ENCODE measurements around the gene TNFRSF21.

The TNFRSF21 gene

GRCh38 chr6:47221565-47221964, 88.1 kb downstream of the TNFRSF21 start:
- DNase-seq (ENCODE audit: low read depth) = no peak

GRCh38 chr6:47209632-47210031, 100.1 kb downstream of the TNFRSF21 start:
- DNase-seq (ENCODE audit: low read depth) = no peak

- no peak for DNase-seq (ENCODE audit: low read depth)
These were observed 102.4 kb downstream of the TNFRSF21 start for GRCh38 chr6:47207261-47207660.

DNA sequence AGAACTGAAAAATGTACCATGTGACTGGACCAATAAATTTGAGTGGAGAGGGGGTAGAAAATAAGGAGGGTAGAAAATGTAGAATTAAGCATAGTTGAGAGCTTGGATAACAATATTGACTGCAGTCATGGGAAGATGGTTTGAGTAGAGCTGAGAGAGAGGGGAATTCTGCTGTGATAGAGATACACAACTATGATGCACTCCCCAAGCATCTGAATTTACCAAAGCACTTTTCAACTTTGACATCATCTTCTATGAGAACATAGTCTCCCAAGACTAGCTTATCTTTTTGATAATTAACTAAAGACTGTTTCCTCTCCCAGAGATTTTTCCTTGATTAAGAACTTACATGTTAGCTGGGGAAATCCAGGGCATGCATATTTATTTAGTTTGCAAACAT, 103.1 kb downstream of the TNFRSF21 start:
- no peak for DNase-seq (ENCODE audit: low read depth)

DNA sequence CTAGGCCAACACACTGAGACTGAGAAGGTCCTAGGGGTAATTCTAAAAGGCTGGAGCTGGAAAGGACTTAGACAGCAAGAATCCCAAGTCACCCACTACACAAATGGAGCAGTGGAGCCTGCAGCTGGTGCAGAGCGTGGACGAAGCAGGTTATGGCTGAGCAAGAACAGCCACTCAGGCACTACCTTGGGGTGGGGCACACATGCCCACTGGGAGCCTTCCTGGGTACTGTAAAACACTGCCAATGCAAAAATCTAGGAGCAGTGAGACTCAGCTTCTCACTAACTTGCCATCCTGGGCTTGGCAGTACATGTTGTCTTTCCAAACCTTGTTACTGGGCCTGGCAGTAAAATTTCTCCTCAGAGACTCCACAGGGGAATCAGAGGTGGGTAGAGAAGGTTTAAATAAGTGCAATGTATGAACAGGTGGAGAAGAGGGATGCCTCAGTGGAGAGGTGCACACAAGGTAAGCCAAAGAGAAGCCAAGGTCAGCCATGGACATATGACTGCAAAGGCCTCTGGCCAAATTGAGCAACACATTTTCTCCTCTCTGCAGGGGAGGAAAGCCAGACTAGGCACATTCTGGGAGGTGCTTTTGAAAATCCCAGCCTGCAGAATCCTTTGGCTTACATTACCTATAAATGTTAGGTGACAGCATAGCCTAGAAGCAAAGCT, 105.6 kb downstream of the TNFRSF21 start:
- DNase-seq (ENCODE audit: low read depth) = no peak

DNA sequence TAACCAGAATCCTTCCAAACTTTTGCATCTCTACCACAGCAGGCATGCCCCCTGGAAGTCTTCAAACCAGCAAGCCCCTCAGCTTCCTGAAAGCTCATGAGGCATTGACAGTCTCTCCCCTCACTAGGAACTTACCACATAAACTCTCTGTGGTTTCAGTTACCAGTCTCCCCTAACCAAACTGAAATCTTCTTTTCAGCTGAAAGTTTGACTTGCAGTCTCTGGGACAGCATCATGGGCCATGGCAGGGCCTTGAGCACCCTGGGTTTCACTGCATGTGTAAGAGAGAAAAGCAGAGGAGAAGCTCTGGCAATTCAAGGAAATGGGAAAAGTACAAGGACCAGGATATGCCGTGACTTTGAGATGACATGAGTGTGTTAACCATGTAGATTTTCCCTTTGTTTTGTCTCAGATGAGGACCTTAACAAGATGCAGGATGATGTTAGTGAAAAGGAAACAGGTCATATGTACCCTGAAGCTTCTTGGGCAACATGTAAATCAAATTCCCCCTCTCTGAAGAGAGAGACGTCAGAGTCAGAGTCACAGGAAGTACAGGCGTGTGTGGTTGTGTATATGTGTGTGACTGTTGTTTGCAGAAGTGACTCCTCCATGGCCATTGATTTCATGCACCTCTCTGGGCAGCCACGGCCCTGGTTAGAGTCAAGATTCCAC, 106.3 kb downstream of the TNFRSF21 start:
- DNase-seq (ENCODE audit: low read depth) = no peak

DNA sequence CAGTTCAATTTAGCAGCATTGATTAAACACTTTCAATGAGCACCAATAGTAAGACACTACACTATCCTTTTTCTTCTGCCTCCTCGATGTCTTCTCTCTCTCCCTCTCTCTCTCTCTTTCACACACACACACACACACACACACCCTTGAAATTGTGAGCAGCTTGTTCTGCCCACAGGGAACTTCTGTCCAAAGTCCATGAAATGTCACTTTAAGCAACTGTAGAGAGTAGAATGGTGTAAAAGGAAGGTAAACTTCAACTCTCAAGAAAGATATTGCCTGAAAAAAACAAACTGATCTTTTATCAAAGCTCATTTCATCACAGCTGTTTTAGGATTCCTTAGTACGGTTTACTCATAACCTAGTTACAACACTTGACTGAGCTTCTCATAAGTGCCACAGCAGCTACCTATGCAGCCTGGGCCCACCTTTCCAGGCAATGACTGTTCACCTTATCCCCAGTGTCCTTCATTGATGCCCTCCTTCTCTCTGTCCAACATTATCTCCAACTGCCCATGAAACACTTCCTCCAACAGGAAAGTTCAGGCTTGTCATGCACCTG, 107.0 kb downstream of the TNFRSF21 start:
- DNase-seq (ENCODE audit: low read depth) = no peak

- no peak for DNase-seq (ENCODE audit: low read depth)
These were observed 109.0 kb downstream of the TNFRSF21 start for GRCh38 chr6:47200536-47201334.

- no peak for DNase-seq (ENCODE audit: low read depth)
These were observed 111.7 kb downstream of the TNFRSF21 start for GRCh38 chr6:47197682-47198640.

- DNase-seq (ENCODE audit: low read depth) = no peak
These were observed 113.6 kb downstream of the TNFRSF21 start for GRCh38 chr6:47196113-47196512.

GRCh38 chr6:47195011-47195650, 114.6 kb downstream of the TNFRSF21 start:
- no peak for DNase-seq (ENCODE audit: low read depth)

- no peak for DNase-seq (ENCODE audit: low read depth)
These were observed 121.1 kb downstream of the TNFRSF21 start for GRCh38 chr6:47188588-47189021.

GRCh38 chr6:47187893-47188587, 121.7 kb downstream of the TNFRSF21 start:
- no peak for DNase-seq (ENCODE audit: low read depth)

GRCh38 chr6:47187113-47187512, 122.6 kb downstream of the TNFRSF21 start:
- DNase-seq (ENCODE audit: low read depth) = no peak

GRCh38 chr6:47182291-47182957, 127.3 kb downstream of the TNFRSF21 start:
- no peak for DNase-seq (ENCODE audit: low read depth)

DNA sequence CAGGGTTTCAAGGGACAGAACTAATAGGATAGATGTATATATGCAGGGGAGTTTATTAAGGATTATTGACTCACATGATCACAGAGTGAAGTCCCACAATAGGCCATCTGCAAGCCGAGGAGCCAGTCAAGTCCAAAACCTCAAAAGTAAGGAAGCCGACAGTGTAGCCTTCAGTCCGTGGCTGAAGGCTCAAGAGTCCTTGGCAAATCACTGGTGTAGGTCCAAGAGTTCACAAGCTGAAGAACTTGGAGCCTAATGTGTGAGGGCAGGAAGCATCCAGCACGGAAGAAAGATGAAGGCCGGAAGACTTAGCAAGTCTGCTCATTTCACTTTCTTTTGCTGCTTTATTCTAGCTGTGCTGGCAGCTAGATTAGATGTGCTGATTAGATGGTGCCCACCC, 128.0 kb downstream of the TNFRSF21 start:
- DNase-seq (ENCODE audit: low read depth) = no peak

Data from stimulated activated CD8-positive, alpha-beta memory T cell treated with anti-CD3 and anti-CD28 coated beads, Interleukin-12 subunit alpha, Interleukin-12 subunit beta, amount 100 ng/mL, for 4 hours (primary cell).